GM21390 (cell line): ENCODE results near the gene RWDD3.
A peak's percentile ranks its signal among the peaks of the same experiment; 100 is the strongest.

ENCODE experiments used
- ATAC-seq: cut with Tn5 transposase; IDR thresholded peaks from one replicate; pipeline ENCODE4 v1.9.1; 2021; ENCODE audit not compliant: unreplicated experiment

Gene RWDD3

GRCh38 chr1:95229706-95230105, 4.3 kb upstream of the RWDD3 start:
- ATAC-seq, result no peak

DNA sequence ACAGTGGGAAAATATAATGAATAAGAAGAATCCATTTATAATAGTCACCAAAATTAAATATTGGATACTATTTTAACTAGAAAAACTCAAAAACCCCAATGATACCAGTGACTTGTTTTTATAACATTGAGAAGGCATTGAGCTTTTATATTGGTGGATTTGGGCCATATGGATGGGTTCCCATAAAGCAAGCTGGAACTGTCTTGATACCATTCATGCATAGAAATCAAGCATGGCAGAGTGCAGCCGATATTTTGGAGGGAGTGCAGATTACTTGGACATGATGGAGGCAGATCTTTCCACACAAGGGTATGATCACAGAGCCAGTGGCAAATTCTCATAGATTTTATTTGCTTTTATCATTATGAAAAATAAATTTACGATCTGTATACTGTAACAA, 3.8 kb upstream of the RWDD3 start:
- no peak for ATAC-seq

DNA sequence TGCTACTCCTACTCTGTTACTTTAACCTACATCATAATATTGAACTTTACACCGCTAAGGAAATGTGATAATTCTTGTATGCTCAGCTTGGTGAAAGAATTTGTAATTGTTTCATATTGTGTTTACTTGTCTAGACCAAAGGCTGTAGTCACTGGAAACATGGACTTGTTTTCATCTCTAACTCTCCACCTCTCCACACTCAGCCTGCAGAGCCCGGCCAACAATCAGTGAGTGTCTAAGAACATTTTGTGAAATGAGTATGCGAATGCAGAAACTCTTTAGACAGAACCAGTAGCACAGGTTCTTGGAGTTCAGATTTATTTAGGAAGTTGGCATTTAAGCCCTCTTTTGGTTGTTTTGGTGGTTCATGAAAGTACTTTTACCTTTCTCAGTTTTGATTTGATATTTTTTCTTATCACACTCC, 3.2 kb upstream of the RWDD3 start:
- ATAC-seq, result no peak

DNA sequence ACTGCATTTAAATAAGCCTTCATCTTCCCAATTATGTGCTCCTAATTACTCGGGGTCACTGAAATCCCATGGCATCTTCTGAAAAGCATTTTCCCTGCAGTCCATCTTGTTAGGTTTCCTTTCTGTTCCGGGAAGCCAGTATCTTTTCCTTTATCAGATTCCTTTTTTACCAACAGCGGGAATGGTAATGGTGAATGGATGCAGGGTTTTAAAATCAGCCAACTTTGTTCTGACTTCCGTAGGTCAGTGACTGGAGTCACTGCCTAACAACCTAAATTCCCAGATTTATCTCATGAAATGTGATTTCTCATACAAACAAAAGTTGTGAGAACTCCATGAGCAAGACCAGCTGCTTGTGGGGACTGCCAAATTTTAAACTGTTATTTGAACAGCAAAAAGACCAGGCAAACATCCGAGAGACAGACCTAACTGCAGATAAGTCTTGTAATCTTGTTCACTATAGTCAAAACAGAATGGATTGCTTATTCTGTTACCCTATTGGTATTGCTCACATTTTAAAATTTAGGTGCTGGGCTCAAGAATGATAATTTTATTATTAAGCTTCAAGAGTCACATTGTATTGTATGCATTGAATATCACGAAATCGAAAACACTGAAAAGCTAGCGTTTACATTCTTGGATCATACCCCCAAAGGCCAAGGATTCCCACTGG, 1.2 kb upstream of the RWDD3 start:
- no peak for ATAC-seq

GRCh38 chr1:95233319-95233736, 682 bp upstream of the RWDD3 start:
- no peak for ATAC-seq

DNA sequence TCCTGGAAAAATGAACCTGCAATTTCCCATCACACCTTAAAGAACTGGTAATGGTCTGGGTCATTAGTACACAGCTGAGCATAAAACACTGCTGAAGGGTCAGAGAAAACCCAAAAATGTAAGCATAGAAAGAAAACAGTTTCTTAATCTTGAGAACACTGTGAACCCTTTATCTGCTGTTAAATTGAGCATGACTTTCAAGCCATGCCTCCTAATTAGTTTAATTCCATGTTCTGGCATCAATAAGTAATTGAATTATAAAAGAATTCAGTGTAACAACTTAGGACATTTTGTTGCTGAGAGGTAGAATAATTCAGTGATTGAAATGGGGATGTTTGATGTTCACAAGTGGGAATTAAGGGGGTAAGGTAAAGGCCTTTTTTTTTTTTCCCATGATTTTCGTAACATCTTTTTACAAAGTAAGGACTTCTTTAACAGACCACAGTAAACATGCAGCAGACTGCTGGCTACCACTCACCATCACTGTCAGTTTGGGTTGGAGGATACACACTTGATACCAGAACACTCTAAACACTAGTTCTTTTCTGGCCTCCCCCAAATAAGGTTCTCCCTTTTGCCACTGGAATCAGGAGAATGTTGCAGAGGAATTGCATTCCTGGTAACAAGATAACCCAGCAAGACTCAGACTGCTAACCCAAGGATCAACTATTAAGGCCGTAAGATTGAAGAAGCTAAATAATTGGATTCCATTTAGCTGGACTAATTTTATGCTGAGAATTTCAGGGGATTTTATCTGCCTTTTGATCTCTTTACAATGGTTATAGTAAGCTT, 3.0 kb downstream of the RWDD3 start:
- ATAC-seq, result no peak

GRCh38 chr1:95237981-95238703, 4.1 kb downstream of the RWDD3 start:
- ATAC-seq, result no peak

DNA sequence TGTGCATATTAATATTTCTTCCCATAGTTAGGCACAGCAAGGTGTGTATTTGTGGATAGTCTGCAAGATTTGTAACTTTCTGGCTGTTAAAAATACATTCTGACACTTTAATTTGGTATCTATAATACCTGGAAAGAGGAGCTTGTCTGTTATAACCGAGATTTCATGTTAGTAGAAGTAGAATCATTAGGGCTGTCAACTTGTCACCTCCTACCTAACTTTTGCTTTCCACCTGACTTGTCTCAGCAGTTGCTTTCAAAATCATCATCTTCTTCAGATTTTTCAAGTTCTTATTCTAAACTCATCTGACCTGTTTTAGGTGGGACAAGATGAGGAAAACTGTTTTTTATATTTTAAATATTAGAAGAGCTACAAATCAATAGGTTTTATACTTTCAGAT, 11.0 kb downstream of the RWDD3 start:
- no peak for ATAC-seq

DNA sequence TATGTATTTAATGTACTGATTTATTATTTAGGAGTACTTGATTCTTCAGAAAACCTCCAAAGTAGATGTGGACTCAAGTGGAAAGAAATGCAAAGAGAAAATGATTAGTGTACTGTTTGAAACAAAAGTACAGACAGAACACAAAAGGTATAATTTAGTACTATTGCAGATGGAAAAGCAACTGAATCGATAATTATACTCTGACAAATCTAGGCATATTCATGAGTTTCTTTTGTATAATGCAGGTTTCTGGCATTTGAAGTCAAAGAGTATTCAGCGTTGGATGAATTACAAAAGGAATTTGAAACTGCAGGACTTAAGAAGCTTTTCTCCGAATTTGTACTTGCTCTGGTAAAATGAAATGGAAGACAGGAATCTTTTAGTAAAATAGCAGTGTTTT, 12.5 kb downstream of the RWDD3 start:
- ATAC-seq, result no peak

DNA sequence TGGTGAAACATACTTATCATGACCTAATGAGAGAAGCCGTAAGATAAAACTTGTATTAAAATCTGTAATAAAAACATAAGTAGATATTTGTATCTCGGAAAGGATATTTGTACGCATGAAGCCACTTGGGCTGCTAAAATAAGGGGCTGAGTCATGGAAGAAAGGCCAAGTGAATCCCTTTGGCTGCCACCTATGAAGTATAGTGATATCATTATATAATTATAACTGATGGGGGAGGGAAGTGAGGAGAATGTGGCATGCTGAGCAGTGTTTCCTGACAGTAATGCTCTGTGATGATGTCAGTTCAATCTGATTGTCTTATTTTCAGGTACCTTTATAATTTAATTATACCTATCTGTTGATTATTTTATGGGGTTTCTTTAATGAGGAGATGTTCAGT, 13.6 kb downstream of the RWDD3 start:
- no peak for ATAC-seq

DNA sequence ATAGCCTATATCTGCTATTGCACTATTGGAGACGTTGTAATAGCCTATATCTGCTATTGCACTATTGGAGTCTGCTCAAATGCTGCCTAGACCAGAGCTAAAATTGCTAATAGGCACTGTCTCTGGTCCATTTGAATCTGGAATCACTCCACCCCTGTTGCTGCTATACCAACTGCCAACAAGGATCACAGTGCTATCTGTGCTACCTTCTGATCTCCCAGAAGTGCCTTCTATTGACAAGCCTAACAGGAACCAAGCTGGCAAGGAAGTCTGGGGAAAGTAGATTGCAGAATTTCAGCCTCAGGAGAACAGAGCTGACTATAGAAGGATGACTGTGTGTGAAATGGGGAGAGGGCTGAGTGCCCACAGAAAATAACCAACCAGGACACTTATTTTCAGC, 15.9 kb downstream of the RWDD3 start:
- ATAC-seq, result no peak

- ATAC-seq, result no peak
These were observed 18.4 kb downstream of the RWDD3 start for GRCh38 chr1:95252422-95252821.

DNA sequence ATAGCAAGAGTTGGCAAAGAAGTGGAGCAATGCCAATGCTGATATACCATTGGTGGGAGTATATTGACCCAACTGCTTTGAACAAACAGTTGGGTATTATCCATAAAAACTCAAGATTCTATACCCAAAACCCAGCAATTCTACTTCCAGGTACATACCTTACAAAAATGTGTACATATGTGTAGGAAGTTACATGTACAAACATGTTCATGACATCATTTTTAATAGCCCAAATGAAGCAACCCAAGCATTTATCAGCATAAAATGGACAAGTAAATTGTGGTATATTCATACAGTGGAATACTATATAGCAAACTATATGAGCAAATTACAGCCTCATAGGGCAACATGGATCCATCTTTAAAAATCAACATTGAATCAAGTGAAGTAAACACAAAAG, 20.9 kb downstream of the RWDD3 start:
- ATAC-seq, result no peak

- ATAC-seq, result no peak
These were observed 21.8 kb downstream of the RWDD3 start for GRCh38 chr1:95255826-95256225.

DNA sequence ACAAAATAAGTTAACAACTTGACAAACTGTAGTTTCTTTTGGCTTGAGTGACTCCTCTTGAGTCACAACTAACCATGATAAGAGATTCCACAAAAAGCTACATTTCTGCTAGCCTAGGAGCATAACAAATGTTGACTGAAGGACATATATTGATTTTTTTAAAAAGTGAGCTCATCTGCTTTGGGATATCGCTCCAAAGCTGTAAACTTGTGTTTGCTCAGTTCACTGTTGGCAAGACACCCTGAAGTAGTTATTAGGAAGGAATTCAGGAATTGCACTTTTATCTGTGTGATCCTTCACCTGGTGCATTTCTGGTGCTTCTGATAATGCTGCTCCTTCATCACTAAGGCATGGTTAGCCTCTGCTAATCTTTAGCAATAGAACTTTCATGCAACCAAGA, 23.7 kb downstream of the RWDD3 start:
- ATAC-seq, result no peak

- ATAC-seq, result no peak
These were observed 25.2 kb downstream of the RWDD3 start for GRCh38 chr1:95259245-95259644.

DNA sequence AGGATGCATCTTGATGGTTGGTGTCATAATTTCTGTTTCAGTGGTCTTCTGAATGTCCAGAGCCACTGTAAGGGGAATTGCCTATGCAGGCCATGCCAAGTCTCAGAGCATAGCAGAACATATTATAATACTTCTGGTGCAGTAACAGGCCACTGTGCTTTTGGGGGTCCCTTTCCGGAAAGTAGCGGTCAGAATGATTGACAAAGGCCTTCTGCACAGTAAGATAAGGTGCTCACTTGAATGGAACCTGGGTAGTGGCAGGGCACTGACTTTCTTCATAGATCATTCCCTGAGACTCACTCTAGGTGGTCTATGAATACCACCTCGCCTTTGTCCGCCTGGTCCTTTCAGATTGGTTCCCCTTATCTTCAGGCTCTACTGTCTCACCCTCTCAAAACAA, 28.9 kb downstream of the RWDD3 start:
- ATAC-seq, result no peak

GRCh38 chr1:95263450-95263849, 29.4 kb downstream of the RWDD3 start:
- no peak for ATAC-seq

DNA sequence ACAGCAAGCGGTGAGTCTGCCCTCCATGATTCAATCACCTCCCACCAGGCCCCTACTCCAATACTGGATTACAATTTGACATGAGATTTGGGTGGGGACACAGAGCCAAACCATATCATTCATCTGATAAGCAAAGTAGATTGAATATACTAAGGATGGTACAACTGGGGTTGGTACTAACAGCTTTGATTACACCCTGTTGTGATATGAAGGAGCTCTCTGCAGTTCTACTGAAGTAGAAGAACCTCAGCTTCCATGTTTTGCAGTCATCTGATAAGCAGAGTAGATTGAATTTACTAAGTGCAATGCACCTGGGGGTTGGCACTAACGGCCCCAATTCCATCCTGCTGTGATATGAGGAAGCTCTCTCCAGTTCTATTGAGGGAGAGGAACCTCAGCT, 31.1 kb downstream of the RWDD3 start:
- no peak for ATAC-seq

- ATAC-seq, result no peak
These were observed 42.4 kb downstream of the RWDD3 start for GRCh38 chr1:95276429-95276828.

DNA sequence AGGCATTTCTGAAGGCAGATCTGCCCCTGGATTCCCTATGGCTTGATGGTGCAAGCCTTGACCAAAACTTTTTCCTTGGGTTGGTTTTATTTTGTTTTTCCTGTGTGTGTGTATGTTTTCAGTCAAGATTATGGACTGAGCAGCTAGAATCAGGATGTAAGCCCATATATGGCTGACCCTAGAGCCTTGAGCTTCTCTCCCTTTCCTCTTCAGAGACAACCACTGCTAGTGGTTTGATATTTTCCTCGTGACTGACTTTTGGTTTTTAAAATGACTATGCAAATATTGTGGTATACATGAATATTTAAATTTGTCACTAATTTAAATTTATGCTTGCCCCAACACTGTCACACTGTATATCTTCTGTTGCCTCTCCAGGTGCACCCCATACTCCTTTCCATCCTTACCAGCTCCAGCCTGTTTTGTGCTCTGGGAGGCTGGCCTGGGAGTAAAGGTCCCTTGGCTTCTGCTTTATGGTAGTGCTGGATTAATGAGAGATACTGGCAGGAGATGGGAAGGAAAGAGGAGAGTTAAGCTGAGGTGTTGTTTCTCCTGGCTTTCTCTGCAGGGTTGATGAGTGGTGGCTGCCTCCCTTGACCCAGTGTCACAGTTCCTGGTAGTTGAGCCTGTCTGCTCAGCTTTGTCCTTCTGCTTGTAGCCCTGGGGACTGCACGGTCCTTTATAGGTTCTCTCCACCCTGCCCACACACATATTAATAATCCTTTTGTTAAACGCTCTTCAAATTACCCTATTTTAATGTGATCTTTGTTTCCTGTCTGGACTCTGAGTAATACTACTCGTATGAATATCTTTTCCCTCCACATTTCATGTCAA, 44.4 kb downstream of the RWDD3 start:
- peak; percentile 74 for ATAC-seq
